K562 (cell line): ENCODE results near the gene SSH3. TPM values are rescaled to one million over a fixed set of nuclear protein-coding genes. Genes with fewer than 3 reads are reported as not detected.

Experiments used
- ATF7 ChIP-seq: fragments of 450-650 bp; IDR thresholded peaks from 2 replicates; pipeline ENCODE4 v1.7.1; 2014; ENCODE audit warnings: mild to moderate bottlenecking, moderate library complexity
- ETS1 ChIP-seq: conservative IDR thresholded peaks from 2 replicates; pipeline ENCODE4 v1.6.1; 2011; ENCODE audit warnings: low read depth, mild to moderate bottlenecking, low read length; ENCODE audit not compliant: control insufficient read depth
- KDM4B ChIP-seq, 2 experiments: fragments of 450-650 bp in 1 of 2; sonication (generic) in 1 of 2; IDR thresholded peaks; 2 replicates each; pipeline ENCODE4 v1.6.1; 2016 to 2017; ENCODE audit warnings: borderline replicate concordance in 2 of 2, antibody characterized with exemption in 1 of 2, low read depth in 1 of 2, mild to moderate bottlenecking in 1 of 2
- LCOR ChIP-seq: sonication (generic); formaldehyde crosslinking; IDR thresholded peaks from 2 replicates; pipeline ENCODE4 v1.8.0; 2022; ENCODE audit warnings: mild to moderate bottlenecking, missing genetic modification reagents
- MAFG ChIP-seq: fragments of 450-650 bp; conservative IDR thresholded peaks from 2 replicates; pipeline ENCODE4 v1.6.1; 2016; ENCODE audit warnings: missing genetic modification characterization, missing compliant biosample characterization
- MAZ ChIP-seq, 2 experiments: fragments of 450-650 bp in 1 of 2; sonication (generic) in 1 of 2; formaldehyde crosslinking; IDR thresholded peaks in 1 of 2; conservative IDR thresholded peaks in 1 of 2; 2 replicates each; pipeline versions ENCODE4 v1.4.0 to v1.5.0; 2020; ENCODE audit warnings: mild to moderate bottlenecking in 1 of 2, missing genetic modification reagents in 1 of 2
- MECOM ChIP-seq: fragments of 250-450 bp; sonication (Bioruptor Pico); IDR thresholded peaks from 2 replicates; pipeline ENCODE4 v1.8.0; 2022; ENCODE audit warnings: inconsistent platforms
- NR2C1 ChIP-seq, 2 experiments: fragments of 450-650 bp; IDR thresholded peaks; 2 replicates each; pipeline ENCODE4 v1.6.1; 2017; ENCODE audit warnings: mild to moderate bottlenecking in 2 of 2, antibody characterized with exemption in 1 of 2, inconsistent platforms in 1 of 2, missing compliant biosample characterization in 1 of 2, missing genetic modification characterization in 1 of 2
- NR3C1 ChIP-seq: sonication (generic); formaldehyde crosslinking; IDR thresholded peaks from 2 replicates; pipeline ENCODE4 v1.8.1; 2022; ENCODE audit warnings: missing genetic modification reagents
- NRF1 ChIP-seq, 2 experiments: fragments of 450-650 bp; IDR thresholded peaks in 1 of 2; conservative IDR thresholded peaks in 1 of 2; 2 replicates each; pipeline ENCODE4 v1.6.1; 2014; ENCODE audit warnings: mild to moderate bottlenecking in 2 of 2
- RBFOX2 ChIP-seq: fragments of 200-400 bp; formaldehyde crosslinking; IDR thresholded peaks from 2 replicates; pipeline ENCODE4 v1.6.1; 2017; ENCODE audit warnings: low read depth, mild to moderate bottlenecking, low read length, moderate library complexity
- RBM15 ChIP-seq: fragments of 200-400 bp; formaldehyde crosslinking; IDR thresholded peaks from 2 replicates; pipeline ENCODE4 v1.6.1; 2018; ENCODE audit warnings: mild to moderate bottlenecking, low read length, moderate library complexity; ENCODE audit not compliant: insufficient read depth
- STAT5A ChIP-seq: IDR thresholded peaks from 2 replicates; pipeline ENCODE4 v1.6.1; 2012; ENCODE audit warnings: low read length, inconsistent platforms, borderline replicate concordance
- TCF7 ChIP-seq: sonication (generic); IDR thresholded peaks from 2 replicates; pipeline ENCODE4 v1.6.1; 2016; ENCODE audit warnings: antibody characterized with exemption, borderline replicate concordance
- YY1 ChIP-seq, 3 experiments: IDR thresholded peaks; 2 replicates each; pipeline ENCODE4 v1.6.1; 2011; ENCODE audit warnings: low read length in 2 of 3, mild to moderate bottlenecking in 2 of 3, moderate library complexity in 2 of 3, borderline replicate concordance in 1 of 3, control low read depth in 1 of 3, low read depth in 1 of 3; ENCODE audit not compliant: insufficient read depth in 3 of 3, insufficient replicate concordance in 2 of 3, control insufficient read depth in 1 of 3, insufficient read length in 1 of 3; ENCODE audit errors: extremely low read depth in 1 of 3
- ZFP30 ChIP-seq: fragments of 250-450 bp; sonication (Bioruptor Pico); IDR thresholded peaks from 2 replicates; pipeline ENCODE4 v1.8.0; 2022; ENCODE audit warnings: moderate library complexity, mild to moderate bottlenecking, inconsistent platforms, borderline replicate concordance
- ZFX ChIP-seq: sonication (generic); formaldehyde crosslinking; IDR thresholded peaks from 2 replicates; pipeline ENCODE4 v1.8.0; 2022; ENCODE audit warnings: mild to moderate bottlenecking, missing genetic modification reagents, moderate library complexity
- ZNF146 ChIP-seq: IDR thresholded peaks from one replicate; pipeline ENCODE4 v1.6.1; 2018; ENCODE audit warnings: missing compliant biosample characterization; ENCODE audit not compliant: unreplicated experiment
- ZNF175 ChIP-seq: fragments of 200-800 bp; sonication (Bioruptor generic); IDR thresholded peaks from 2 replicates; pipeline ENCODE4 v1.6.1; 2016; ENCODE audit warnings: low read depth, mild to moderate bottlenecking, missing genetic modification characterization, missing compliant biosample characterization
- ZNF212 ChIP-seq: fragments of 450-650 bp; formaldehyde crosslinking; IDR thresholded peaks from 2 replicates; pipeline ENCODE4 v1.4.0; 2020; ENCODE audit warnings: mild to moderate bottlenecking
- polyA plus RNA-seq, 8 experiments: library from polyadenylated mRNA; depleted of rRNA in 4 of 8; stranded (reverse) in 5 of 8; unstranded in 3 of 8; fragments of >200 nt; fragmentation: Nextera tagmentation in 2 of 8; fragmentation: Illumina TruSeq in 1 of 8; extraction: Ambion mirVana in 2 of 8; extraction: Trizol in 1 of 8; gene quantifications; 2 replicates each; pipeline versions ENCODE4 v1.2.1 to v1.2.3, GENCODE V29; 2011 to 2014; ENCODE audit warnings: inconsistent platforms in 1 of 8, missing spikeins in 1 of 8
- total RNA-seq, 7 experiments: library from RNA; depleted of rRNA in 6 of 7; stranded (reverse); fragments of >200 nt in 6 of 7; fragmentation: Illumina TruSeq in 2 of 7; extraction: Trizol in 2 of 7; gene quantifications; 2 replicates each; pipeline versions ENCODE4 v1.2.1 to v1.2.3, GENCODE V29; 2011 to 2021; ENCODE audit warnings: low replicate concordance in 1 of 7
- TF ChIP-seq, protein P1 (sequence below): sonication (generic); formaldehyde crosslinking; IDR thresholded peaks from 2 replicates; pipeline ENCODE4 v1.8.0; 2022; ENCODE audit warnings: missing genetic modification reagents, mild to moderate bottlenecking, moderate library complexity, borderline replicate concordance
- TF ChIP-seq, protein P2 (sequence below): fragments of 250-450 bp; sonication (Bioruptor Pico); IDR thresholded peaks from 2 replicates; pipeline ENCODE4 v1.4.0; 2020

SSH3 gene
- total and polyA plus RNA-seq, 9 of the 15 experiments (the other 6 are each of a cell fraction or from before 2014, with no cell fraction given): 0.07 to 1.0 (median 0.24) TPM; not detected in 3

- 0 out of 2 replicates have a peak, but pooled peaks have one; percentile 54 for TF ChIP-seq ATF7
- TF ChIP-seq YY1 (IDR thresholded peaks at IDR 0.05; ENCODE audit: borderline replicate concordance in 1 of 3, control insufficient read depth in 1 of 3, extremely low read depth in 1 of 3, insufficient read depth in 3 of 3, insufficient read length in 1 of 3, insufficient replicate concordance in 2 of 3, low read depth in 1 of 3, low read length in 2 of 3): peak in 2 of 3 experiments; percentile 16 to 68
- peak in 1 of 2 experiments; percentile 91; a peak in 2 of 4 replicates for TF ChIP-seq MAZ (CRISPR knock-in tag; conservative IDR thresholded peaks at IDR 0.05 in 1 of 2, IDR thresholded peaks at IDR 0.05 in 1 of 2)
- TF ChIP-seq STAT5A: no peak; the same call in 1 of the 2 replicates
- peak; percentile 83 for TF ChIP-seq ZFX (CRISPR knock-in tag)
- 0 out of 2 replicates have a peak, but pooled peaks have one; percentile 15 for TF ChIP-seq TCF7
- no peak for TF ChIP-seq NR3C1 (CRISPR knock-in tag)
- no peak for TF ChIP-seq ZFP30
- TF ChIP-seq, protein P1, sequence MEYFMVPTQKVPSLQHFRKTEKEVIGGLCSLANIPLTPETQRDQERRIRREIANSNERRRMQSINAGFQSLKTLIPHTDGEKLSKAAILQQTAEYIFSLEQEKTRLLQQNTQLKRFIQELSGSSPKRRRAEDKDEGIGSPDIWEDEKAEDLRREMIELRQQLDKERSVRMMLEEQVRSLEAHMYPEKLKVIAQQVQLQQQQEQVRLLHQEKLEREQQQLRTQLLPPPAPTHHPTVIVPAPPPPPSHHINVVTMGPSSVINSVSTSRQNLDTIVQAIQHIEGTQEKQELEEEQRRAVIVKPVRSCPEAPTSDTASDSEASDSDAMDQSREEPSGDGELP (CRISPR knock-in tag): peak; percentile 83; the same call in 1 of the 2 replicates
- TF ChIP-seq KDM4B (IDR thresholded peaks at IDR 0.05; ENCODE audit: borderline replicate concordance in 2 of 2, low read depth in 1 of 2): peak in 1 of 2 experiments; percentile 85; a peak in 1 of 4 replicates
- TF ChIP-seq NRF1 (conservative IDR thresholded peaks at IDR 0.05 in 1 of 2, IDR thresholded peaks at IDR 0.05 in 1 of 2): peak; percentile 94 to 95
- 0 out of 2 replicates have a peak, but pooled peaks have one; percentile 34 for TF ChIP-seq ETS1
- TF ChIP-seq, protein P2, sequence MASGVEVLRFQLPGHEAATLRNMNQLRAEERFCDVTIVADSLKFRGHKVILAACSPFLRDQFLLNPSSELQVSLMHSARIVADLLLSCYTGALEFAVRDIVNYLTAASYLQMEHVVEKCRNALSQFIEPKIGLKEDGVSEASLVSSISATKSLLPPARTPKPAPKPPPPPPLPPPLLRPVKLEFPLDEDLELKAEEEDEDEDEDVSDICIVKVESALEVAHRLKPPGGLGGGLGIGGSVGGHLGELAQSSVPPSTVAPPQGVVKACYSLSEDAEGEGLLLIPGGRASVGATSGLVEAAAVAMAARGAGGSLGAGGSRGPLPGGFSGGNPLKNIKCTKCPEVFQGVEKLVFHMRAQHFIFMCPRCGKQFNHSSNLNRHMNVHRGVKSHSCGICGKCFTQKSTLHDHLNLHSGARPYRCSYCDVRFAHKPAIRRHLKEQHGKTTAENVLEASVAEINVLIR (CRISPR knock-in tag): no peak
- no peak for TF ChIP-seq ZNF146 (CRISPR knock-in tag)
- TF ChIP-seq NR2C1 (IDR thresholded peaks at IDR 0.05): no peak
- TF ChIP-seq NR2C1 (tag; IDR thresholded peaks at IDR 0.05): peak; percentile 3; the same call in 1 of the 2 replicates
- TF ChIP-seq RBFOX2: peak; percentile 96
- no peak for TF ChIP-seq ZNF212 (CRISPR knock-in tag)
- no peak for TF ChIP-seq MECOM (CRISPR knock-in tag)
- TF ChIP-seq RBM15: no peak
- no peak for TF ChIP-seq MAFG (tag)
- TF ChIP-seq ZNF175: no peak
- peak; percentile 19; the same call in 1 of the 2 replicates for TF ChIP-seq LCOR
Measured at GRCh38 chr11:67288452-67289225, 14.7 kb upstream of the SSH3 start (continued).
